CD4-positive, alpha-beta T cell treated with Interleukin-15 for 4 hours (primary cell): ENCODE results near the gene EMILIN3.

Source experiments
- DNase-seq: peaks from one replicate; pipeline ENCODE4 v3.0.0-alpha.2; 2020; ENCODE audit warnings: low spot score

The EMILIN3 gene

GRCh38 chr20:41391587-41392001, 25.0 kb upstream of the EMILIN3 start:
- DNase-seq: no peak

DNA sequence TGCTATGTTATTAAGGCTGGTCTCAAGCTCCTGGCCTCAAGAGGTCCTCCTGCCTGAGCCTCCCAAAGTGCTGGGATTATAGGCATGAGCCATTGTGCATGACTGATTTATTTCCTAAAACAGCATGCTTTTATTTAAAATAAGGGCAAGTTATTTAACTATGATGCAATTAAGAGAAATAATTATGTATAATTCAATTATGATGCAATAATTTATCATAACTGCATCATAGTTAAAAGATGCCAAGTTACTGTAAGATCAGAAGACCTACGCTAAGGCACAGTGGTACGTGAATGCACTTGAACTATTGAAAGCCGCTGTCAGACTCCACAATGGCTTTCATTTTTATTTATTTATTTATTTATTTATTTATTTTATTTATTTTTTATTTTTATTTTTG, 24.3 kb upstream of the EMILIN3 start:
- DNase-seq: no peak

GRCh38 chr20:41387444-41387851, 20.8 kb upstream of the EMILIN3 start:
- DNase-seq: no peak

DNA sequence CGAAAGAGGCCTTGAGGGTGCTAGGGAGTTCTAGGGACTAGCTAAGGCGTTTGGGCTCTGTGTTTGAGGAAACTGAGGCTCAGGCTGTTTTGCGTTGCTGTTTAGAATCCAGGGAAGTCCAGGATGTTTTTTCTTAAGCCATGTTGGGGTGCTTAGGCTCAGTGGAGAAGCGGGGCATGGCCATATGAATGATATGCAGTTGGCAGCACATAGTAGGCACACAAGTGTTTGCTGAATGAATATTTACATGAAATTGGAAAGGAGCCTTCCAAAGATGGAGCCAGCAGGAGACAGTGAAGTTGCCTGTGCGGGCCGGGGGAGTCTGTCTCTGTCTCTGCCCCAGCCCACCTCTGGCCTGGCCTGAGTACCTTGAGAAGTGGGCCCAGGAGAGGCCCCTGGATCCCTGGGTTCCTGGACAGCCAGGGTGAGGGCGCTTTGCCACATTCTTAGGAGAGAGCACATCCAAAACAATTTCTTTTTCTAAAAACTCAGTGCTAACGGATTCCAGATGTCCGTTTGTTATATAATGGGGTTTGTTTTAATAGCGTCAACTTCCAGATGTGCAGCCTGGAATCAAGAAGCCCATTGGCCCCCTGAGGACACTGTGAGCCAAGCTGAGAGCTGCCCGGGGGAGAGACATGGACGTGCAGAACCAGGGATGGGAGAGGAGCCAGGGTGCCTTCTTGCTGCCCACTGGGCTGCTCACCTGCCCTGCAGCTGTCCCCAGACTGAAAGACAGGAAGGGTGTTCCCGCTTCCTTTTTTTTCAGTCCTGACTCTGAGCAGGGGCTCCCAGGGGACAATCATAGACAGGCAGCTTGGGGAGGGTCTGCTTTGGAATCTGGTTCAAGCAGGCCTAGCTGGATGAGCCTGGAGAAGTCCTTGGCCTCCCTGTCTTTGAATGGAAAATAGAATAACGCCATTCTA, 20.1 kb upstream of the EMILIN3 start:
- no peak for DNase-seq

DNA sequence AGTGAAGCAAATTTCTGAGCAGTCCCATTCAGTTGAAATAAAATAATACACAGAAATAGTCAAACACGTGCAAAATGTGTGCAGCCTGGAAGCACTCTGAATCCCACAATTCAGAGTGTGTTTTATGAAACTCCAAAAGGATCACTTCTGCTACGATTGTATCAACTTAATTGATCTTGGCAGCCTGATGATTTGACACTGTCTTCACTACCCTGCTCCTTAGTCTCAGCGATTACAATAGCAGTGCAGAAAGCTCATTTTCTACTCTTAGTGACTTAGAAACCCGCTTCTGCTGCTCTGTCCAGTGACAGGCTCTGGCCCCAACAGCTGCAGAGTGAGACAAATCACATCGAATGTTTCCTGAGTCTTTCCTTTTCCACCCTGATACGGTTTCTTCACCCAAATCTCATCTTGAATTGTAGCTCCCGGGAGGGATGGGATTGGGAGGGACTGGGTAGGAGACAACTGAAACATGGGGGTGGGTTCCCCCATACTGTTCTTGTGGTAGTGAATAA, 16.2 kb upstream of the EMILIN3 start:
- no peak for DNase-seq

- DNase-seq: no peak
Measured at GRCh38 chr20:41380551-41381193, 14.1 kb upstream of the EMILIN3 start.

GRCh38 chr20:41379551-41379950, 12.9 kb upstream of the EMILIN3 start:
- DNase-seq: no peak

- DNase-seq: no peak
Measured at GRCh38 chr20:41377275-41377674, 10.7 kb upstream of the EMILIN3 start.

DNA sequence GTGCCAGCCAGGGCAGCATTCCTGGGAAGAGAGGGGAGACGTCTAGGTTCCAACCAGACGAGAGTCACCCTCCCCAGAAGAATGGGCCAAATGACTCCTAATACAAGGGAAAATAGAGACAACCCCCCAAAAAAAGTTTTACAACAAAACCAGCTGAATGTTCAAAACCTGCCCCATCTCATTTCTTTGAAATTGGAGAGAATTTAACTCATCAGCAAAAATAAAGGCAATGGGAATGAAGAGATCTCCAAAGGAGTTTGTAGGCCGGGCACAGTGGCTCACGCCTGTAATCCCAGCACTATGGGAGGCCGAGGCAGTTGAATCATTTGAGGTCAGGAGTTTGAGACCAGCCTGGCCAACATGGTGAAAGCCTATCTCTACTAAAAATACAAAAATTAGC, 9.7 kb upstream of the EMILIN3 start:
- no peak for DNase-seq

DNA sequence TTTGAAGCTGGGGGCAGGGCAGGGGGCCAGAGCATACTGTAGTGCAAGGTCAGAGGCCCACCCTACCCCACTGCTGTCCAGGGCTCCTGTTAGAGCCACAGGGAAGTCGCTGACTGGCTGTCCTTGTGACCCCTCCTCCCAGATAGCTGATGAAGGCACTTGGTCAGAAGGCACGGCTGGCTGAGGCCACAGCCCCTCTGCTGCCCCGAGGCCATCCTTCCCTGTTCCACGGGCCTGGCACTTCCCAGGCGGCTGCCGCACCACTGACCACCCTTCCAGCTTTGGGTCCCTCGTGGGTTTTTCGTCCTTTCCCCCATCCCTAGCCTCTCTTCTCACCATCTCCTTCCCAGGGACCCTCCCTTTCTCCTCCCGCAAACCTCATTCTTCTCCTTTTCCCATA, 9.2 kb upstream of the EMILIN3 start:
- no peak for DNase-seq

GRCh38 chr20:41373931-41374920, 7.6 kb upstream of the EMILIN3 start:
- DNase-seq: no peak

DNA sequence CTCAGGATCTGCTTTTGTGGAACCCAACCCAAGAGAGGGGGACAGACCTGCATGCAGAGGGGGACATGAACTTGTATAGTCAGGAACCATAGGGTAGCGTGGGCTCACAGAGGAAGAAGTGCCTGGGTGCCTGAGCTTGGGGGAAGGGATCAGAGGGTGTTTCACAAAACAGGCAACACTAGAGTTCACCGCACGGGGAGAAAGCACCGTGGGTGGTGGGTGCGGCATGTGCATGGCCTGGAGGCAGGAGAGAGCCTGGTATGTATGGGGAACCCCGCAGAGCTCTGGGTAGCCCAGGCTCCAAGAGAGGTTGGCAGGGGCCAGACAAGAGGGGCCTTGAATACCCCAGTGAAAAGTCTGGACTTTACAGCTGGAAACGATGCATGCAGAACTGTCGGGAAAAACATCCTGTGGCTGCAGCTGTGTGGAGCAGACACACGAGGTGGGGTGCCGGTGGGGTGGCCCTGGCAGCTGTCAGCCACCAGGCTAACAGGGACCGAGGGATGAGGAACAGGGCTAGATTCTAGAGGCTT, 6.7 kb upstream of the EMILIN3 start:
- DNase-seq: no peak

GRCh38 chr20:41371371-41371770, 4.8 kb upstream of the EMILIN3 start:
- DNase-seq: no peak

- no peak for DNase-seq
Measured at GRCh38 chr20:41370176-41370575, 3.6 kb upstream of the EMILIN3 start.

GRCh38 chr20:41369673-41370072, 3.1 kb upstream of the EMILIN3 start:
- DNase-seq: no peak

DNA sequence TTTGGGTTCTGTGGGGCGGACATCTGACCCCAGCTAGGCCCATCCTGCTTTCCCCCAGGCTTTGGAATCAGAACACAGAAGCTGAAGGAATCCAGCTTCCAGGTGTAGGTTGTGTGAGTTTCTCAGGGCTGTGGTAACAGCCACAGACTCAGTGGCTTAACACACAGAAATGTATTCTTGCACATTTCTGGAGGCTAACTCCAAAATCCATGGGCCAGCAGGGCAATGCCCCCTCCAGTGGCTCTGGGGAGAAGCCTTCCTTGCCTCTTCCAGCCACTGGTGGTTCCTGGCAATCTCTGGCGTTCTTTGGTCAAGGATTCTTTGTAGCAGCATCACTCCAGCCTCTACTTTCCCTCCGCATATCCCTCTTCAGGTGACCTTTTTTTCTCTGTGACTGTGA, 1.3 kb upstream of the EMILIN3 start:
- DNase-seq: no peak

DNA sequence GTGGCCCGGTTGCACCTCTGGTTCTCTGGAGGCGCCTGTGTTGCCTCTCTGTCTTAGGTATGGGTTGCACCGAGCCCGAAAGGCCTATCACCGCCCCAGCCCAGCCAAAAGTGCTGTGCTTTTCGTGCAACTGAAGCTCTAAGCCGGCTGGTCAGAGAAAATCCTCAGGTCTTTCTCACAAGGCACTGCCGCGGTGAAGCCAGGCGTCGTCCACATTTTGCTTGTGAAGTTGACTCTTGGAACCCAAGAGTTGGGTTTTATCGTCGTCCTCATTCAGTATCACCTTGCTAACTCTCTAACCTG, 726 bp upstream of the EMILIN3 start:
- no peak for DNase-seq

GRCh38 chr20:41365777-41366545, 657 bp downstream of the EMILIN3 start:
- no peak for DNase-seq

GRCh38 chr20:41364967-41365765, 1.5 kb downstream of the EMILIN3 start:
- DNase-seq: no peak

- DNase-seq: no peak
Measured at GRCh38 chr20:41364236-41364855, 2.3 kb downstream of the EMILIN3 start.
